HEK293T (cell line): ENCODE results near the gene MPHOSPH9.

Source experiments
- FOXA1 ChIP-seq: fragments of 450-650 bp; IDR thresholded peaks from 2 replicates; pipeline ENCODE4 v1.6.1; 2016; ENCODE audit warnings: mild to moderate bottlenecking
- FOXM1 ChIP-seq: fragments of 450-650 bp; IDR thresholded peaks from 2 replicates; pipeline ENCODE4 v1.6.1; 2017; ENCODE audit warnings: mild to moderate bottlenecking, borderline replicate concordance
- HDGF ChIP-seq: fragments of 450-650 bp; IDR thresholded peaks from 2 replicates; pipeline ENCODE4 v1.6.1; 2017; ENCODE audit warnings: antibody characterized with exemption, borderline replicate concordance
- L3MBTL2 ChIP-seq: fragments of 450-650 bp; conservative IDR thresholded peaks from 2 replicates; pipeline ENCODE4 v1.6.1; 2016; ENCODE audit warnings: mild to moderate bottlenecking
- LEF1 ChIP-seq: fragments of 450-650 bp; IDR thresholded peaks from 2 replicates; pipeline ENCODE4 v1.6.1; 2017; ENCODE audit warnings: mild to moderate bottlenecking, borderline replicate concordance
- SP1 ChIP-seq: fragments of 450-650 bp; IDR thresholded peaks from 2 replicates; pipeline ENCODE4 v1.6.1; 2017
- ZNF384 ChIP-seq: fragments of 450-650 bp; IDR thresholded peaks from 2 replicates; pipeline ENCODE4 v1.6.1; 2016
- TF ChIP-seq, protein P1 (sequence below): fragments of 450-650 bp; IDR thresholded peaks from 2 replicates; pipeline ENCODE4 v1.6.1; 2016

DNA sequence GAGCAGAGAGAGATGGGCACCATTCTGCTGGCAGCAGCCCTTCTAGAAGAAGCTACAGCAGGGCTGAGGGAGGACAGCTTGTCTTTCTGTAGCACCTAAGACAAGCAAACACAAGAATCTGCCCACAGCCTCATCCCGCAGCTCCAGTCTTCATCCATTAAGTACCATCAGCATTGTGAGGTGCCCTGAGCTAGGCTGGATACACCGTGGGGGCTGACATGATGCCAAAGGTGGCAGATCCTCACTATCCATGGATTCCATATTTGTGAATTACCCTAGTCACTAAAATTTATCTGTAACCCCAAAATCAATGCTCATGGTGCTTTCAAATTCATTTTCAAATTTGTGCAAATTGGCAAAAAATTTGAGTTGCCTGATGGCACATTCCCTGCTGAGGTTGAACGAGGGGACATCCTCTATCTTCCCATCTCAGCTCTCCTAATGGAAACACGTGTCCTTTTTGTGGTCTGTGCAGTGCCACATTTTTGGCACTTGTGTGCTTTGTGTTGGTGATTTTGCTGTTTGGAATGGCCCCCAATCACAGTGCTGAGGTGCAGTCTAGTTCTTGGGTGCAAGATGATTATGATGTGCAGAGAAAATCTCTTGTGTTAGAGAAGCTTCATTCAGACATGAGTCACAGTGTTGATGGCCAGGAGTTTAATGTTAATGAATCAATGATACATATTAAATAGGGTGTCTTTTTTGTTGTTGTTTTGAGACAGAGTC lies 89.0 kb downstream of the MPHOSPH9 start:
- TF ChIP-seq ZNF384 (no peak), SP1 (no peak), FOXA1 (no peak), LEF1 (no peak), FOXM1 (no peak), HDGF (no peak), L3MBTL2 (no peak)
- TF ChIP-seq, protein P1, sequence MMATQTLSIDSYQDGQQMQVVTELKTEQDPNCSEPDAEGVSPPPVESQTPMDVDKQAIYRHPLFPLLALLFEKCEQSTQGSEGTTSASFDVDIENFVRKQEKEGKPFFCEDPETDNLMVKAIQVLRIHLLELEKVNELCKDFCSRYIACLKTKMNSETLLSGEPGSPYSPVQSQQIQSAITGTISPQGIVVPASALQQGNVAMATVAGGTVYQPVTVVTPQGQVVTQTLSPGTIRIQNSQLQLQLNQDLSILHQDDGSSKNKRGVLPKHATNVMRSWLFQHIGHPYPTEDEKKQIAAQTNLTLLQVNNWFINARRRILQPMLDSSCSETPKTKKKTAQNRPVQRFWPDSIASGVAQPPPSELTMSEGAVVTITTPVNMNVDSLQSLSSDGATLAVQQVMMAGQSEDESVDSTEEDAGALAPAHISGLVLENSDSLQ, result no peak
